SK-N-SH treated with all-trans-retinoic acid at 6 μM for 48 hours (cell line): ENCODE data around the gene PLB1.

Experiments used
- ATAC-seq: fragments of 200-7000 bp; cut with Tn5 transposase; 3 replicates; pipeline ENCODE4 v1.9.1; 2020; ENCODE audit warnings: mild to moderate bottlenecking, moderate library complexity
- BACH2 ChIP-seq: fragments of 250-450 bp; sonication (Bioruptor Pico); IDR thresholded peaks from 2 replicates; pipeline ENCODE4 v1.9.0; 2021; ENCODE audit warnings: mild to moderate bottlenecking, borderline replicate concordance
- CREB5 ChIP-seq: fragments of 250-450 bp; sonication (Bioruptor Pico); IDR thresholded peaks from 2 replicates; pipeline ENCODE4 v1.5.1; 2020; ENCODE audit warnings: low read depth, mild to moderate bottlenecking, moderate library complexity
- CSDC2 ChIP-seq: fragments of 250-450 bp; sonication (Bioruptor Pico); IDR thresholded peaks from 2 replicates; pipeline ENCODE4 v1.5.0; 2020; ENCODE audit warnings: mild to moderate bottlenecking, moderate library complexity
- CSRNP3 ChIP-seq: fragments of 250-450 bp; sonication (Bioruptor Pico); IDR thresholded peaks from 2 replicates; pipeline ENCODE4 v1.5.1; 2021; ENCODE audit warnings: mild to moderate bottlenecking, moderate library complexity
- ESRRG ChIP-seq: fragments of 250-450 bp; sonication (Bioruptor Pico); IDR thresholded peaks from 2 replicates; pipeline ENCODE4 v1.6.1; 2021; ENCODE audit warnings: mild to moderate bottlenecking
- GLIS3 ChIP-seq: fragments of 250-450 bp; sonication (Bioruptor Pico); IDR thresholded peaks from 2 replicates; pipeline ENCODE4 v1.5.0; 2020; ENCODE audit warnings: mild to moderate bottlenecking, moderate library complexity
- ISL1 ChIP-seq: fragments of 250-450 bp; sonication (Bioruptor Pico); IDR thresholded peaks from 2 replicates; pipeline ENCODE4 v2.1.2; 2022; ENCODE audit warnings: mild to moderate bottlenecking, moderate library complexity
- PATZ1 ChIP-seq: fragments of 250-450 bp; sonication (Bioruptor Pico); IDR thresholded peaks from 2 replicates; pipeline ENCODE4 v1.8.0; 2020; ENCODE audit warnings: mild to moderate bottlenecking, moderate library complexity, borderline replicate concordance
- POU6F1 ChIP-seq: fragments of 250-450 bp; sonication (Bioruptor Pico); IDR thresholded peaks from 2 replicates; pipeline ENCODE4 v1.8.0; 2021; ENCODE audit warnings: low read depth, mild to moderate bottlenecking, moderate library complexity, borderline replicate concordance
- SNAI2 ChIP-seq: fragments of 250-450 bp; sonication (Bioruptor Pico); IDR thresholded peaks from 2 replicates; pipeline ENCODE4 v1.5.0; 2020; ENCODE audit warnings: mild to moderate bottlenecking, moderate library complexity
- TCF4 ChIP-seq: fragments of 250-450 bp; sonication (Bioruptor Pico); IDR thresholded peaks from 2 replicates; pipeline ENCODE4 v1.8.0; 2021; ENCODE audit warnings: mild to moderate bottlenecking, moderate library complexity, borderline replicate concordance
- TOX ChIP-seq: fragments of 250-450 bp; sonication (Bioruptor Pico); IDR thresholded peaks from 2 replicates; pipeline ENCODE4 v1.8.0; 2021; ENCODE audit warnings: mild to moderate bottlenecking, moderate library complexity, borderline replicate concordance
- TSHZ2 ChIP-seq: fragments of 250-450 bp; sonication (Bioruptor Pico); IDR thresholded peaks from 2 replicates; pipeline ENCODE4 v1.5.0; 2020; ENCODE audit warnings: mild to moderate bottlenecking, moderate library complexity
- ZFP30 ChIP-seq: fragments of 450-650 bp; formaldehyde crosslinking; IDR thresholded peaks from 2 replicates; pipeline ENCODE4 v1.5.0; 2022; ENCODE audit warnings: mild to moderate bottlenecking, moderate library complexity
- ZNF565 ChIP-seq: fragments of 450-650 bp; formaldehyde crosslinking; conservative IDR thresholded peaks from 2 replicates; pipeline ENCODE4 v1.5.0; 2020; ENCODE audit warnings: low read depth, mild to moderate bottlenecking, moderate library complexity

The PLB1 gene

GRCh38 chr2:28618221-28619141 is 122.6 kb downstream of the PLB1 start:
- ATAC-seq = no peak
- TF ChIP-seq ZFP30 (CRISPR knock-in tag) = no peak
- no peak for TF ChIP-seq TCF4 (CRISPR knock-in tag)
- TF ChIP-seq POU6F1 (CRISPR knock-in tag) = no peak
- TF ChIP-seq CREB5 (CRISPR knock-in tag) = no peak
- TF ChIP-seq SNAI2 (CRISPR knock-in tag) = no peak
- TF ChIP-seq CSRNP3 (CRISPR knock-in tag) = no peak

GRCh38 chr2:28619213-28620196 is 123.6 kb downstream of the PLB1 start:
- no peak for TF ChIP-seq CSDC2
- no peak for TF ChIP-seq ZNF565 (CRISPR knock-in tag)
- no peak for ATAC-seq

- TF ChIP-seq ZFP30 (CRISPR knock-in tag) = no peak
- TF ChIP-seq TOX (CRISPR knock-in tag) = no peak
- no peak for ATAC-seq
These were observed 124.5 kb downstream of the PLB1 start for GRCh38 chr2:28620291-28620793.

GRCh38 chr2:28620801-28621171 is 124.9 kb downstream of the PLB1 start:
- TF ChIP-seq POU6F1 (CRISPR knock-in tag) (no peak), GLIS3 (no peak), SNAI2 (CRISPR knock-in tag) (no peak), ISL1 (no peak), ESRRG (no peak), TSHZ2 (CRISPR knock-in tag) (no peak), PATZ1 (CRISPR knock-in tag) (no peak), ZNF565 (CRISPR knock-in tag) (no peak), BACH2 (CRISPR knock-in tag) (no peak)
- TF ChIP-seq, all 23 proteins: peak for 0
- ATAC-seq = no peak
